GM19397 (cell line): Measurements from ENCODE around the gene PHYH.
A peak's percentile ranks its signal among the peaks of the same experiment; 100 is the strongest.
"Not testable (repeated sequence)": the region's sequence is repeated elsewhere in the genome, so short reads cannot be mapped to it uniquely, and the experiment has no call there.

ENCODE experiments used
- ATAC-seq: cut with Tn5 transposase; IDR thresholded peaks from one replicate; pipeline ENCODE4 v1.9.1; 2021; ENCODE audit warnings: mild to moderate bottlenecking, moderate library complexity; ENCODE audit not compliant: unreplicated experiment

The PHYH gene

DNA sequence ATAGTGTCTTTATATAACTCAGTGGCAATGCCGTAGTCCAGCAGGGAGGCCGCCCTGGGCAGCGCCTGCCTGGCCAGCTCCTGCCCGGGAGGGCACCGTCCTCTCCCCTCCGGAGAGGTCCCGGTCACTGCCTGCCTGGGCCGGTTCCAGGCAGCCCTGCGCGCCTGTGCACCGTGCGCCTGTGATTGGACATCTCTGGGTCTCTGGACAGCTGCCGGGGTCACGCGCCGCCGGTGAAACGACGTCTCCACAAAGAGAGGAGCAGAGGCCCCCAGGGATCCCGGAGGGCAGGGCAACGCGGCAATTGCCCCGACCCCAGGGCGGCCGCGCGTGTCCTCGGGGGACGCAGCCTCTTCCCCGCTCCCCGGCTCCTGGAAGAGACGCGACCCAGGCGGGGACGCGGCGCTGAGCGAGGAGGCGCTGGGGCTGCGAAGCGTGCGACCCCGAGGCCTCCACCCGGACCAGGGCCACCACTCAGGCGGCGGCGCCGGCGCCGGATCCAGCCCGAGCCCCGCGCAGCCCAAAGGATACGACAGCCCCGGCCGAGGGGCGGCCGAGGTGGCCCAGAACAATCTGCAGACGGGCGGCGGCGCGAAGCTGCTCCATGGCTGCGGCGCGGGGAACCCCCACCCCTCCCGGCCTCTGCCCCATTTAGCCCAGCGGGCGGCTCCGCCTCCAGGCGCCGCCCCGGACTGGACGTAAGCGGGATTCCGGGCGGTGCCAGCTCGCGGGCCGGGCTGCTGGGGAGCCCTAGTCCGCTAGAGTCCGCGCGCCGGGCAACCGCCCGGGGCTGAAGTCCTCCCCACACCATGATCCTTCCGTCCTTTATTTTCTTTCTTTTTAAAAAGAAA is at the start of gene PHYH:
TSS of gene PHYH (minus strand) at position 628 of the 851 bp plus-strand sequence. CDS start at position 606, 22 bp downstream.
- ATAC-seq: peak; percentile 77

DNA sequence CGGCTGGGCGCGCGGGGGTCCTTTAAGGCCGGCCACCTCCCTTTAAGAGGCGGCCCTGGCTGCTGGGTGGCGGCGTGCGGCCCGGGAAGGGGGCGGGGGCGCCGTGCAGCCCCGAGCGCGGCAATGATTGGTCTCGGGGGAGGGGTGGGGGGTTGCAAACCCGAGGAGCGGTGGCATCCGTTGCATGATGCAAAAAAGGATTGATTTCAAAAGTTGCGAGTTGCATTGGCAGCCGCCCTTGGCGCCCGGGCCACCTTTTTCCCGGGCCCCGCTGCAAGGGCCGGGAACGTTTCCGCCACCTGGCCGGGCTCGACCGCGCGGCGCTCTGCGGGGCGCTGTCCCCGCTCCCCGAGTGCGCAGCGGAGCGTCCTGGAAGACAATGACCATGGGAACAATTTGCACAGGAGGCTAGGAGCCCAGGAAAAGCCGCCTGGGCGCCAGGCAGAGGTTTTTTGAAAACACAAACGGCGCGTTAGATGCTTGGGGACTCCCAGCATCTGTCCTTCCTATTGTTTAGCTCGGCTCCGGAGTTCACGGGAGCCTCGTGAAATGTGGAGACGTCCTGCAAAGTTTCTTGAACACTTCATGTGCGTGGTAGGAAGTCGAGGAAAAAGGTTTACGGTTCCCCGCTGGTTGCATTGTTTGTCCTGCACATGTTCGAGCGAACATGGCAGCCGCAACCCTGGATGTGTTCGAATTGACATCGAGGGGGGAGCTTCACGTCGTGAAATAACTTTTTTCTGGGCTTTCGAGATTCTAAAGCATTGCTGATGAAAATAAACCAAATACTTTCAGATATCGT is 48.6 kb upstream of the PHYH start, which contains the start of gene SEPHS1:
TSS of gene SEPHS1 (minus strand) at position 78 of the 802 bp plus-strand sequence. CDS start 3,343 bp downstream, outside the sequence.
- peak; percentile 55 for ATAC-seq

DNA sequence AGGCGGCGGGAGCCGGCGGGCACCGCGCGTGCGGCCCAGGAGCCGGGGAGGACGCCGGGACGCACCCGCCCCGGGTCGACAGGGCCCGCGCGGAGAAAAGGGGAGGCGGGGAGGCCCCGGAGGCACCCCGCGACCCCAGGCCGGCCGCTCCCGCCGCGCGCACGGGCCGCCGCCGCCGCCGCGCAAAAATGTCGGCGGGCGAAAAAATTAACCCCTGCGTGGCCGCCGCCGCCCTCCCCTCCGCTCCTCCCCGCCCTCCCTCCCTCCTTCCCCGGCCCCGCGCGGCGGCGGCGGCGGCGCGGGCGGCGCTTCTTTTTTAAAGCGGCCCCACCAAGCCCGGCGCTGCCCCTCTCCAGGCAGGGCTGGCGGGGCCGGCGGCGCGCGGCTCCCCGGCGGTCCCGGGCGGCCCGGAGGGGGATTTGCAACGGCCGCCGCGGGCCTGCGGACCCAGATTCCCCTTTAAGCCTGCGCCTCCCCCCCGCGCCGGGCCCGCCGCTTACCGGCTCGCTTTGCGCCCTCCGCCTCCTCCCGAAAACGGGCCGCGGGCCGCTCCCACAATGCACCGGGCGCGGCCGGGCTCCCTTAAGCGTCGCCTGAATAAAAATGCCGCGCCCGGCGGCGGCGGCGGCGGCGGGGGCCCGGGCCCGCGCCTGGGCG is 47.8 kb upstream of the PHYH start:
- ATAC-seq: peak; percentile 64

DNA sequence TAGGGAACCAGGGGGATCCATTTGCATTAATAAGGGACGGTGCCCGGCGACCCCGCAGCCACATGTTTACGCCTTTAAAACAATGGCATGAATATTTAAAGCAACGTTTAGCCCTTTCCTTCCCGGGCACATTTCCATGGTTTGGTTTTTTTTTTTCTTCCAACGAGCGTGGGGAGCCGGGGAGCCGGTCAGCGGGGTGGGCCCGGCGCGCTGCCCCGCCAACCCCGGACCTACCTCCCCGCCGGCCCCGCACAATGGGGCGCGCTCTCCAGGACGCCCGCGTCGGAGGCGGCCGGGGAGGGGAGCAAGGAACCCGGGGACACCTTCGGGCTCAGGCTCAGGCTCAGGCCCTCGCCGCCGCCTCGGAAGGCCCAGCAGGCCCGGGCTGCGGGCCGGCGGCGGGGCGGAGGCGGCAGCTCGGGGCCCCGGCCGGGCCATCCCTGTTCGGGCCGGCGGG is 47.2 kb upstream of the PHYH start:
- ATAC-seq: peak; percentile 29

DNA sequence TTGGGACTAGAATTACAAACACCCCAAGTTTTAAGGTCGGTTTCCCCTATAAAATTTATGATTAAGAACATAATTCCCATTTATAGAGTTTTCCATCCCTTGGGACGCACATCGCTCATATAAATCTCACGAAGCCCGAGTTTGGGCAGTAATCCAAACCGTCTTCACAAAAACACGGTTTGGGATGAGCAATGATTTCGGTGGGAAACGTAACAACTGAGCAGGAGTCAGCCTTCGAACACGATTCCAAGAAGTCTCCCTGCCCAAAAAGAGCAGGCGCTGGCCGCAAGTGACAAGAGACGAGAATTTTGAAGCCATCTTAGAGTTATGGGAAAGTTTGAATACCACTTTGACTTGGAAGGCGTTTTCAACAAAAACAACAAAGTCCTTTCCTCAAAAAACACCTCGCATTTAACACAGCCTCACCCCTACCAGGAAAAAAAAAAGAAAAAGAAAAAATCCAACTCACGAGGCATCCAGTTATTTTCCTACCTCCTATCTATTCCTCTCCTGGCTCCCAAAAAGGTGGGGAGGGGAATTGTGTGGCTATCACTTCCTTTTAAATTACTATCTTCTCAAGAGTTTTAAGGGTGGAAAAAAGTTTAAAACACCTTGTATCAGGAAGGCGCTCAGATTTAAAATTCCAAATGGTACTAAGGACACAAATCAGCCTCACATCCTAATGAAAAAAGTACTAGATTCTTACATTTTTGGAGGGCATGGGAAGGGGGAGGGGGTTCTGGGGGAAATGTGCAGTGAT is 46.6 kb upstream of the PHYH start:
- no peak for ATAC-seq

DNA sequence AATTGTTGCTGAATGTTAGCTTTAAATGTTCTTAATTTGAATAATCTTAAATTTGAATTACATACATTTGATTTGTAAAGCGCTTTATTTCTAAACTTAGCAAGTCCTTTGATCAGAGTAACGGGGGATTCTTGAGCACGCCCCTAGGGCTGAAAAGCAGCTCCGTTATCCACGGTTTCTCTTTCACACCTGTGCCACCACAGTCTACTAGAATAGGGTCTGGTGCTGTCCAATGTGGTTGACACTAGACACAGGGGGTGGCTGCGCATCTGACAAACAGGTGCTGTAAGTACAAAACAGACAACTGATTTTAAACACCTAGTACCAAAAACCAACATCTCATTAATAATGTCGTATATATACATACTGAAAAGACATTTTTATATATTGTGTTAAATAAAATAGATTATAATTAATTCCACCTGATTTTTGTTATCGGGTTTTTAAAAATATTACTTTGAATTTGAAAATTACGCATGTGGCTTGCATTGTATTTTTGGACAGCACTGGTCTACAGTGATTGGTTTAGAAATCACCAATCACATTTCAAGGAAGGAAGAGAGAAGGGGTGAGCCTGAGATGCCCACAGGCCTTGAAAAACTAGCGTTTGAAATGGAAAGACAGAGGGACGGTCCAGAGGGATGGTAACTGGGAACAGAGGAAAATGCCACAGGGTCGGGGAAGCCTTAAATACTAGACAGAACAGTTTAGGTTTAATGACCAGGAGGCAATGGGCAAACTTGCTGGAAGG is 40.9 kb upstream of the PHYH start:
- peak; percentile 89 for ATAC-seq

DNA sequence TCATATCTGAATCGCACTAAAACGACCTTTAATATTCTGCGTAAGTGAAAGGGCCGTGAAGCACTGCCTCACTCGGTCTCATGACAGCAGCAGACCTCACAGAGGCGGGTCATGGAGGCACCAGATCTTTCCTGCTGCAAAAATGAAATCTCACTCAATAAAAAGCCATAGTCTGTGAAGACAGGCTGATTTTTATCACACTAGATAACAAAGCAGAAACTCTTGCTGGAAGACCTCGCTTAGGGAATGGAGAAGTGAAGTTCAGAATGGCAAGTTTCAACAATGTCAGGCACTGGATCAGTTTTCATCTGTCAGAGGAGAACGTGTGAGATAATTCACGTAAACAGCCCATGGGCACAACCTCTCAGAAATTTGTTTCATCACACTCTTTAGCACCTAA is 40.2 kb upstream of the PHYH start:
- ATAC-seq: peak; percentile 13

DNA sequence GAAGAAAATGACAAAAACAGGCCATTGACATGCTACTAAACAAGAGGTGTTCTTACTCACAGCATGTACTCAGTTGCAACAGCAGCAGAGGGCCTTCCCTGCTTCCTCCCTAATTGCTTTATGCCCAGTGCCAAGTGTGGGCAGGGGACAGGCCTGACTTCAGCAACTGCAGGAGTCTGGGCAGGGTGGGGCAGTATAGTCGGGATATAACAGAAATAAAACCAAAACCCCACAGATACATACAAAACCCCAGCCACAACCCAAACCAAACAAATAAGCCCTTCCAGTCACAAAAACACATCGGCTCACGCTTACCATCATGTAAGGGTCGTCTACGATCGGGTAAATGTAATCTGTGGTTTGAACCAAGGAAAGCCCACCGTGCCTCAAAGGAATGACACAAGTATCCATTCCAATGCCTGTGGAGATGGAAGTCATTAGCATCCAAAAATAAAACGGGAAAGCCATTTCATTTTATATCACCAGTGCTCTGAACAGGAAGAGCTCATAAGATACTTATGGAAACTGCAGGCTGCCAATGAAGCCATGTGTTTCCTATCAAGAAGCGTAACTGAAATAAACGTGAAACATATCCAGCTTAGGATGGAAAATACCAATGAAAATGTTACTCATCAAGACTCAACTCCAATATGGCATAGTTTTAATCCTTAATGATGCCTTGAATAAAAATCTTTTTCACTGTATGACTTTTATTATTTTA is 38.7 kb upstream of the PHYH start:
- ATAC-seq: no peak

DNA sequence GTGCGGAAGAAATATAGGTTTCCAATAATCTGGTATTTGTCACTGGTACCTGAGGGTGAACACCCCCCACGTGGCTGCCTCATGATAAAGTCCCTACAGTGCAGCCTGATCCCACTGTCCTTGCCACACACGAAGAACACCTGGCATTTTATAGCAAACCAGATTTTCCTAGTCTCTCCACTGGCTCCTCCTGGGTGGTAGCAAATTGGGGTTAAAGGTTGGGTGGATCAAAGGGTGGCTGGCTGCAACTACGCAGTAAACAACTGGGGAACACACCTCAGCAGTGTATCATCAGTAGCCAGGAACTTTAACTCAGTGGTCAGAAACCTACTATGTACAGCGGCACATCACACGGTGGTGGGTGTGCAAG is 37.9 kb upstream of the PHYH start:
- ATAC-seq: no peak

DNA sequence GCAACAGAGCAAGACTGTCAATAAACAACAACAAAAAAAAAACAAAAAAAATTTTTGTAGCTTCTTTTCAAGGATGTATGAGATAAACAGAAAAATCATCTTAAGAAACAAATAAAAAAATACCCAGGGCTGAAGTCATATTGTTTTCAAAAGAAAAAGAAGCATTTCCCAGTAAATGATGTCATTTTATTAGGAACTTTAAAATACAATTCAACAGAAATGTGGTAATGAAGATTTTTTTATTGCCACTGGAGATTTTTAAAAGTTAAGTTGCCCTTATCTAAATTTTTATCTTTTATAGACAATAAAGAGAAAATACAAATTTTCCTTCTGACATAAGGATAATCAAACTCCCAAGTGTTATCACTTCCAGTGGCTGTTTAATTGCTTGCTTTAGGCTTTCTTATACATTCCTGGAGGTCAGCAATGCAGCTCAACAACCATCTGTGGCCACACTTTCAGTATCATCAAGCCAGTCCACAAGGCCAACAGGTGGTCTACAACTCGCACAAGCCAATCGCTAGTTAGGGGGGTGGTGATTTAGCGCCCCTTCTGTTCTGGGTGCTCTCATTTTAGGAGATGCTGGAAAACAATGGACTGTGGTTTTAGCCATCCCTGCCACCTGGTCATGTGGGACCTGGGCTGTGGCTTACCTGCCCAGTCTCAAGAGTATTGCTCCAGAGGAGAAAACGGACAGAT is 37.4 kb upstream of the PHYH start:
- ATAC-seq: no peak

DNA sequence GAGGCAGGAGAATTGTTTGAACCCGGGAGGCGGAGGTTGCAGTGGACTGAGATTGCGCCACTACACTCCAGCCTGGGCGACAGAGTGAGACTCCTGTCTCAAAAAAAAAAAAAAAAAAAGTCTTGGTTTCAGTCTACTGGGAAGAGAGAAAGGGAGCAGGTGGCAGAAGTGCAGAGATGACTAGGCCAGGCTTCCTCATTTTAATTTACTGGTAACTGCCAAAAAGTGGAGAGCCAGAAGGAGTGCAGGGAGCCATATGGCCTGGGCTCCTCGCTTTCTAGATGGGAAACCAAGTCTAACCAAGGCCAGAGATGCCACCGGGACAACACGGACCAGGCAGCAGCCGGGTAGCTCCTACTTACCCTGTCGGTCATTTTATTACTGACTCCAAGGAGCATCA is 36.0 kb upstream of the PHYH start:
- no peak for ATAC-seq

DNA sequence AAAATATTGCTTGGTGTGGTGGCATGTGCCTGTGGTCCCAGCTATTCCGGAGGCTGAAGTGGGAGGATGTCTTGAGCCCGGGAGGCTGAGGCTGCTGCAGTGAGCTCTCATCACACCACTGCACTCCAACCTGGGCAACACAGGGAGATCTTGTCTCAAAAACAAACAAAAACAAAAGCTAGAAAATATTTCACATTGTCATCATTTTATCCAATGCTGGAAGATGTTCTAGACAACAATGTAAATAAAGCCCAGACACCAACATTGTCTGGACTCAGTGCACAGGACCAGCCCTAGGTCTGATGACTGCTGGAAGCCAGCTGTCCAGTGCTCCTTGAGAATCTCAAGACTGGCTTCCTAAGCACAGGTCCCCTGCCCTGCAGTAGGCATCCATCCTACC is 34.7 kb upstream of the PHYH start:
- ATAC-seq: no peak

DNA sequence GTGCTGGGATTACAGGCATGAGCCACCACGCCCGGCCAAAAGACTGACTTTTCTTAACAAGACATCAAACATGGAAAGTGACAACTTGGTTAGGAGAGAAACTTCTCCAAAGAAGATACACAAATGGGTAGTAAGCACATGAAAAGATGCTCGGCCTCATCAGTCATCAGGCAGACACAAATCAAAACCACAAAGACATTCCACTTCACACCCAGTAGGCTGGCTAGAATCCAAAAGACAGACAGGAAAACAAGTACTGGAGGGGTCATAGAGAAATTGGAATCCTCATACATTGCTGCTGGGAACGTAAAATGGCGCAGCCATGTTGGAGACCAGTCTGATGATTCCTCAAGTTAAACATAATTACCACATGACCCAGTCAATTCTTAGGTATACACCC is 31.8 kb upstream of the PHYH start:
- no peak for ATAC-seq

DNA sequence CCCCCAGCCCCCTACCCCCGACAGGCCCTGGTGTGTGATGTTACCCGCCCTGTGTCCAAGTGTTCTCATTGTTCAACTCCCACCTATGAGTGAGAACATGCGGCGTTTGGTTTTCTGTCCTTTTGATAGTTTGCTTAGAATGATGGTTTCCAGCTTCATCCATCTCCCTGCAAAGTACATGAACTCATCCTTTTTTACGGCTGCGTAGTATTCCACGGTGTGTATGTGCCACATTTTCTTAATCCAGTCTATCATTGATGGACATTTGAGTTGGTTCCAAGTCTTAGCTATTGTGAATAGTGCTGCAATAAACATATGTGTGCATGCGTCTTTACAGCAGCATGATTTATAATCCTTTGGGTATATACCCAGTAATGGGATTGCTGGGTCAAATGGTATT is 31.1 kb upstream of the PHYH start:
- ATAC-seq: not testable (repeated sequence)

DNA sequence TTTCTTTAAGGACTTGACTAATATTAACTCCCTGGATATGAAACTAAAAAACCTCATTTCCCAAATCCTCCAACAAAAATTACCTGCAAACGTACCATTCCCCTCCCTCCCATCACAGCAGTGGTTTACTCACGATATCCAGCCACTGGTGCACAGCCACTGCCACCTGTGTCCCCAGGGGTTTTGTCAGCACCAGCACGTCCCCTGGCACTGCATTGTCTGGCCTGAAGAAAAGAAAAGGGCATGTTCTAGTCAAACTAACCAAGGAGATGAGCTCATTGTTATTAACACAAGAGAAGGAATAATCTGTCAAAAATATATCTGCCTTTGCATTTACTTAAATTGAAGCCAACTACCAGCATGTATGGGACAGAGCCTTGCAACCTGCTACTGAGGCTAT is 29.7 kb upstream of the PHYH start:
- no peak for ATAC-seq

DNA sequence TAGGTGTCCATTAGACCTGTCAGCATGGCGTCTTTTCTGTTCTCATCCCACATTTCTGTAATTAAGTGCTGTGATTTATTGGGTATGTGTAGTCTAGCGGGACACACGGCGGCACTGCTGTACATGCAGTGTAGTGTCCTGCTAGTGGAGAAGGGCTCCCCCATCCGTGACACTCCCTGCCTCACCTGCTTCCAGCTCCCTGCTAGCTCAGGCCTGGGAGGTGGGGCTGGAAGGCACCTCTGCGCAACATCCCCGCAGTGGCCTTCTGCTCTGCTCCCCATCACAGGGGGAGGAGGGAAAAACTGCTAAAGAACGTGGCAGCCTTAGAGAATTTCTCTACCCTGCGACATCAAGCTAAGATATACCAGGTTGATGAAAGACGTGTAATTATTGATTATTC is 28.7 kb upstream of the PHYH start:
- ATAC-seq: no peak

DNA sequence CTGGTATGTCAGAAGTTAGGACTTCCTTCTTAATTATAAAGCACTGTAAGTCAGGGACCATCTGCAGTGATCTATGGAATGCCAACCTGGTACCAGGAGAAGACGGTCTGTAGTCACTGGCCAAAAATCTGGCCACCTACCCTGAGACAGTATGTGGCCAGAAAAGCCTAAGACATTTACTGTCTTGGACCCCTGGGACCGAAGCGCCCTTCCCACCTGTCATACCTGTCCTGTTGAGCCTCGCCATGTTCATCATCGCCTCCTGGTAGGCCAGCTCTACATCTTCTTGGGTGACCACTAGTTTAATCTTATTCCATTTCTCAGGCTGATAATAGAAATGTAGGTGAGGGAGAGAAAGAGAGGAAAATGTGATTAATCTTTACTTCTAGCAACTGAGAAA is 28.3 kb upstream of the PHYH start:
- ATAC-seq: no peak

DNA sequence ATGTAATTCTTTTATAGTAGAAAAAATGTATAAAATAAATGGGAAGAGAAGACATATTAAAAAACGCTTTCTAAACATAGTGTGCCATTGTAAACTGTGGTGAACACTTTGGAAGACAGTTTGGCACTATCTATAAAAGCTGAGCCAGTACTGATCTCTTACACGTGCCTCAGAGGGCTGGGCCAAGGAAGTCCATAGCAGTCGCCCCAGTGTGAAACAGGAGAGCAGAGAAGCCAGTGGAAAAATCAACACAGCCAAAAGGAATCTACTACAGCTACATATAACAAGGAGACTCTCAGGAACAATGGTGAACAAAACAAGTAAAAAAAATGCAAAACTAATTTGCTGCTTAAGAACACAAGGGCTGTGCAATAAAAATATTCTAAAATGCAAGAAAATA is 27.7 kb upstream of the PHYH start:
- ATAC-seq: no peak
